Natural killer cell (primary cell): ENCODE results near the gene GPR42. TPM values are rescaled to one million over a fixed set of nuclear protein-coding genes. Genes with fewer than 3 reads are reported as not detected.
"Not testable (repeated sequence)": the region's sequence is repeated elsewhere in the genome, so short reads cannot be mapped to it uniquely, and the experiment has no call there.

Experiments
- ATAC-seq, 3 donors: fragments of 150-1000 bp in 2 of 3; fragments of 200-7000 bp in 1 of 3; cut with Tn5 transposase; 1 replicate in 1 of 3; 2 replicates in 2 of 3; pipeline ENCODE4 v1.10.0; 2021; ENCODE audit warnings: mild to moderate bottlenecking in 2 of 3, moderate library complexity in 2 of 3
- DNase-seq, 2 donors: peaks; one replicate each; pipeline versions ENCODE4 v3.0.0 to v3.0.0-alpha.2; 2013 to 2021; ENCODE audit warnings: mixed read lengths in 1 of 2
- H3K27ac ChIP-seq: one replicate; pipeline ENCODE4 v1.5.1; 2013; ENCODE audit warnings: mild to moderate bottlenecking, low read length
- H3K27me3 ChIP-seq: one replicate; pipeline ENCODE4 v1.6.1; 2013; ENCODE audit warnings: low read length; ENCODE audit not compliant: control insufficient read depth, insufficient read depth
- H3K36me3 ChIP-seq: one replicate; pipeline ENCODE4 v1.6.1; 2013; ENCODE audit warnings: low read length; ENCODE audit not compliant: control insufficient read depth, insufficient read depth
- H3K4me1 ChIP-seq: one replicate; pipeline ENCODE4 v1.6.1; 2013; ENCODE audit warnings: low read length; ENCODE audit not compliant: control insufficient read depth, insufficient read depth
- H3K4me3 ChIP-seq: one replicate; pipeline ENCODE4 v1.5.1; 2013; ENCODE audit warnings: low read length
- H3K9me3 ChIP-seq: one replicate; pipeline ENCODE4 v1.6.1; 2013; ENCODE audit warnings: low read length; ENCODE audit not compliant: control insufficient read depth, insufficient read depth
- H3K27ac Mint-ChIP-seq, 2 donors: one replicate each; pipeline ENCODE4 v1.8.0; 2022; ENCODE audit warnings: mild to moderate bottlenecking in 2 of 2, mixed read lengths in 2 of 2, moderate library complexity in 1 of 2
- H3K27me3 Mint-ChIP-seq, 2 donors: one replicate each; pipeline ENCODE4 v1.8.0; 2022; ENCODE audit warnings: low read depth in 2 of 2, mixed read lengths in 2 of 2
- H3K36me3 Mint-ChIP-seq: one replicate; pipeline ENCODE4 v1.8.0; 2022; ENCODE audit warnings: mixed read lengths
- H3K4me1 Mint-ChIP-seq, 2 donors: one replicate each; pipeline ENCODE4 v1.8.0; 2022; ENCODE audit warnings: mixed read lengths in 2 of 2
- H3K4me3 Mint-ChIP-seq: one replicate; pipeline ENCODE4 v1.8.0; 2022; ENCODE audit warnings: mild to moderate bottlenecking, moderate library complexity, mixed read lengths
- H3K9me3 Mint-ChIP-seq, 2 donors: one replicate each; pipeline ENCODE4 v1.8.0; 2022; ENCODE audit warnings: mixed read lengths in 2 of 2
- CTCF ChIP-seq: fragments of 200-600 bp; IDR thresholded peaks from one replicate; pipeline ENCODE4 v1.8.0; 2022; ENCODE audit warnings: antibody characterized with exemption
- WGBS: methylation state at CpG from one replicate; pipeline ENCODE4 v1.1.7; 2013; ENCODE audit warnings: missing lambda C conversion rate; ENCODE audit not compliant: insufficient coverage; 5-methylcytosine and 5-hydroxymethylcytosine counted together
- intact Hi-C: fragments of 100-400 bp; cut with micrococcal nuclease; formaldehyde crosslinking; loops from one replicate; pipeline ENCODE4 v1.14.2; 2022
- total RNA-seq, 4 donors: library from RNA; stranded (reverse); fragments of 120-200 nt in 1 of 4; gene quantifications; one replicate each; pipeline versions ENCODE4 v1.2.3 to v1.2.4, GENCODE V29; 2013 to 2022

GPR42 gene
- total RNA-seq, 3 donors from 2014 or later (not counting 1 experiment from before 2014, with no cell fraction given), result 0.19 to 1.5 TPM; not detected in 1

GRCh38 chr19:35373492-35373891, 2.6 kb downstream of the GPR42 start:
- H3K27me3 ChIP-seq, result no peaks in the 10 kb centered on the region
- no peaks in the 10 kb centered on the region for H3K9me3 ChIP-seq
- no peaks in the 10 kb centered on the region for H3K4me1 ChIP-seq
- H3K4me1 Mint-ChIP-seq, result no peaks in the 10 kb centered on the region
- no peak for TF ChIP-seq CTCF
- H3K27ac Mint-ChIP-seq, result peak overlapping the region in 1 of 2 donors; percentile 19
- H3K9me3 Mint-ChIP-seq, result no peaks in the 10 kb centered on the region
- no peaks in the 10 kb centered on the region for H3K36me3 ChIP-seq
- peaks cover 16 to 20% of the 10 kb centered on the region in 2 donors for H3K27me3 Mint-ChIP-seq
- H3K4me3 Mint-ChIP-seq, result no peak overlapping the region
- no peak overlapping the region for H3K4me3 ChIP-seq
- 90% methylated on average over 7 of the region's 7 CpGs for WGBS
- DNase-seq (no peak), ATAC-seq (no peak)
- H3K27ac ChIP-seq, result no peak overlapping the region
- intact Hi-C loops, result no loop called here
- H3K36me3 Mint-ChIP-seq, result no peaks in the 10 kb centered on the region

GRCh38 chr19:35374031-35374430, 3.2 kb downstream of the GPR42 start:
- H3K4me1 Mint-ChIP-seq, H3K36me3 Mint-ChIP-seq, H3K4me3 ChIP-seq, H3K4me3 Mint-ChIP-seq, H3K9me3 Mint-ChIP-seq, H3K27ac ChIP-seq, H3K9me3 ChIP-seq, ATAC-seq, H3K4me1 ChIP-seq, H3K36me3 ChIP-seq, intact Hi-C loops, H3K27me3 ChIP-seq, DNase-seq: not testable (repeated sequence)
- H3K27ac Mint-ChIP-seq, result peak overlapping the region in 1 of 2 donors; percentile 19
- peaks cover 16 to 20% of the 10 kb centered on the region in 2 donors for H3K27me3 Mint-ChIP-seq

GRCh38 chr19:35375505-35376307, 4.8 kb downstream of the GPR42 start:
- intact Hi-C loops, result no loop called here
- no peaks in the 10 kb centered on the region for H3K36me3 ChIP-seq

GRCh38 chr19:35377656-35378055, 6.8 kb downstream of the GPR42 start:
- no peak overlapping the region for H3K27ac Mint-ChIP-seq
- intact Hi-C loops, result no loop called here
- no peaks in the 10 kb centered on the region for H3K9me3 Mint-ChIP-seq

More at GRCh38 chr19:35375505-35376307, 4.8 kb downstream of the GPR42 start:
- H3K27me3 ChIP-seq, result no peaks in the 10 kb centered on the region
- no peak overlapping the region for H3K4me3 ChIP-seq
- no peak overlapping the region for H3K4me3 Mint-ChIP-seq
- H3K27ac Mint-ChIP-seq, result no peak overlapping the region
- no peak for TF ChIP-seq CTCF
- ATAC-seq (no peak), DNase-seq (no peak)
- H3K9me3 Mint-ChIP-seq, result no peaks in the 10 kb centered on the region
- H3K4me1 Mint-ChIP-seq, result no peaks in the 10 kb centered on the region
- no peaks in the 10 kb centered on the region for H3K9me3 ChIP-seq
- no peaks in the 10 kb centered on the region for H3K36me3 Mint-ChIP-seq
- H3K27ac ChIP-seq, result no peak overlapping the region
- WGBS, result 89% methylated on average over 12 of the region's 12 CpGs
- H3K27me3 Mint-ChIP-seq, result peaks cover 16 to 20% of the 10 kb centered on the region in 2 donors
- no peaks in the 10 kb centered on the region for H3K4me1 ChIP-seq

More at GRCh38 chr19:35377656-35378055, 6.8 kb downstream of the GPR42 start:
- H3K36me3 Mint-ChIP-seq, result no peaks in the 10 kb centered on the region
- H3K9me3 ChIP-seq, result no peaks in the 10 kb centered on the region
- WGBS, result 76% methylated on average over 1 of the region's 1 CpG
- H3K27ac ChIP-seq, result no peak overlapping the region
- no peak overlapping the region for H3K4me3 Mint-ChIP-seq
- DNase-seq (no peak), ATAC-seq (no peak)
- no peaks in the 10 kb centered on the region for H3K36me3 ChIP-seq
- TF ChIP-seq CTCF, result no peak
- H3K4me3 ChIP-seq, result no peak overlapping the region
- H3K27me3 ChIP-seq, result no peaks in the 10 kb centered on the region
- no peaks in the 10 kb centered on the region for H3K4me1 Mint-ChIP-seq
- peaks cover 16 to 28% of the 10 kb centered on the region in 2 donors for H3K27me3 Mint-ChIP-seq
- no peaks in the 10 kb centered on the region for H3K4me1 ChIP-seq
